Measurements from ENCODE around the gene SEC23A. TPM values are rescaled to one million over a fixed set of nuclear protein-coding genes. Genes with fewer than 3 reads are reported as not detected.

SEC23A gene
- total RNA-seq, 1 experiment from 2014 or later = 108 TPM

- Mint-ChIP-seq H3K4me3 (ENCODE audit: unreplicated experiment) (no peak overlapping the region), H3K27me3 (ENCODE audit: insufficient read depth, unreplicated experiment) (no peaks in the 10 kb centered on the region), H3K4me1 (ENCODE audit: low read depth, unreplicated experiment) (peaks cover 10% of the 10 kb centered on the region), H3K27ac (ENCODE audit: unreplicated experiment) (no peak overlapping the region), H3K9me3 (ENCODE audit: unreplicated experiment) (no peaks in the 10 kb centered on the region), H3K36me3 (ENCODE audit: insufficient read depth, unreplicated experiment) (peaks cover 40% of the 10 kb centered on the region)
- no peaks in the 10 kb centered on the region for H3K27me3 ChIP-seq (replicated peaks; ENCODE audit: control insufficient read depth, insufficient read depth, low read length)
- ChIA-PET CTCF (no interaction called here), POLR2A (no interaction called here)
- DNase-seq = no peak
- no peak for TF ChIP-seq CTCF (IDR thresholded peaks at IDR 0.05; ENCODE audit: insufficient read depth in 1 of 2, low read depth in 1 of 2, low read length in 1 of 2, severe bottlenecking in 1 of 2, unreplicated experiment in 1 of 2)
- intact Hi-C loops (cut with micrococcal nuclease; ENCODE audit: unreplicated experiment) = no loop called here
- H3K9me3 ChIP-seq = no peaks in the 10 kb centered on the region
- H3K4me3 ChIP-seq (ENCODE audit: low read depth, low read length) = no peak overlapping the region
- no TSS peak for BruUV-seq (replicated peaks)
- H3K36me3 ChIP-seq (ENCODE audit: control insufficient read depth, insufficient read depth, low read length) = peaks cover 5% of the 10 kb centered on the region
- no peaks in the 10 kb centered on the region for H3K4me1 ChIP-seq
These were observed 69.7 kb downstream of the SEC23A start for GRCh38 chr14:39033371-39033770.

- peaks cover 49% of the 10 kb centered on the region for H3K36me3 Mint-ChIP-seq (ENCODE audit: insufficient read depth, unreplicated experiment)
- no peaks in the 10 kb centered on the region for H3K9me3 Mint-ChIP-seq (ENCODE audit: unreplicated experiment)
- TF ChIP-seq CTCF (IDR thresholded peaks at IDR 0.05; ENCODE audit: insufficient read depth in 1 of 2, low read depth in 1 of 2, low read length in 1 of 2, severe bottlenecking in 1 of 2, unreplicated experiment in 1 of 2) = no peak
- intact Hi-C loops (cut with micrococcal nuclease; ENCODE audit: unreplicated experiment) = no loop called here
- no peak for DNase-seq
- H3K9me3 ChIP-seq = no peaks in the 10 kb centered on the region
- H3K4me3 Mint-ChIP-seq (ENCODE audit: unreplicated experiment) = no peak overlapping the region
- ChIA-PET POLR2A (no interaction called here), CTCF (no interaction called here)
- H3K27me3 ChIP-seq (replicated peaks; ENCODE audit: control insufficient read depth, insufficient read depth, low read length) = no peaks in the 10 kb centered on the region
- BruUV-seq (replicated peaks) = no TSS peak
- H3K27me3 Mint-ChIP-seq (ENCODE audit: insufficient read depth, unreplicated experiment) = no peaks in the 10 kb centered on the region
- peaks cover 20% of the 10 kb centered on the region for H3K4me1 ChIP-seq
- peak overlapping the region; percentile 2 for H3K27ac Mint-ChIP-seq (ENCODE audit: unreplicated experiment)
- no peak overlapping the region for H3K4me3 ChIP-seq (ENCODE audit: low read depth, low read length)
- H3K4me1 Mint-ChIP-seq (ENCODE audit: low read depth, unreplicated experiment) = peaks cover 39% of the 10 kb centered on the region
- peaks cover 5% of the 10 kb centered on the region for H3K36me3 ChIP-seq (ENCODE audit: control insufficient read depth, insufficient read depth, low read length)
These were observed 72.8 kb downstream of the SEC23A start for GRCh38 chr14:39030209-39030608.

- POLR2A ChIA-PET = no interaction called here
- H3K27me3 Mint-ChIP-seq (ENCODE audit: insufficient read depth, unreplicated experiment) = no peaks in the 10 kb centered on the region
- H3K9me3 Mint-ChIP-seq (ENCODE audit: unreplicated experiment) = no peaks in the 10 kb centered on the region
- no TSS peak for BruUV-seq (replicated peaks)
- H3K27ac Mint-ChIP-seq (ENCODE audit: unreplicated experiment) = peak overlapping the region; percentile 2
- no peak for TF ChIP-seq CTCF (IDR thresholded peaks at IDR 0.05; ENCODE audit: insufficient read depth in 1 of 2, low read depth in 1 of 2, low read length in 1 of 2, severe bottlenecking in 1 of 2, unreplicated experiment in 1 of 2)
- Histone ChIP-seq H3K27me3 (replicated peaks; ENCODE audit: control insufficient read depth, insufficient read depth, low read length) (no peaks in the 10 kb centered on the region), H3K4me1 (peaks cover 24% of the 10 kb centered on the region), H3K4me3 (ENCODE audit: low read depth, low read length) (no peak overlapping the region), H3K36me3 (ENCODE audit: control insufficient read depth, insufficient read depth, low read length) (peaks cover 5% of the 10 kb centered on the region), H3K9me3 (no peaks in the 10 kb centered on the region)
- intact Hi-C loops (cut with micrococcal nuclease; ENCODE audit: unreplicated experiment) = loop anchor here (10.0 kb wide), 1 partner anchor 1065 kb away; no protein-coding TSS in a partner anchor
- CTCF ChIA-PET = no interaction called here
- H3K4me3 Mint-ChIP-seq (ENCODE audit: unreplicated experiment) = no peak overlapping the region
- no peak for DNase-seq
- H3K4me1 Mint-ChIP-seq (ENCODE audit: low read depth, unreplicated experiment) = peaks cover 40% of the 10 kb centered on the region
- H3K36me3 Mint-ChIP-seq (ENCODE audit: insufficient read depth, unreplicated experiment) = peaks cover 48% of the 10 kb centered on the region
These were observed 73.2 kb downstream of the SEC23A start for GRCh38 chr14:39029789-39030188.
